ENCODE measurements around the gene ETV3.

- TF ChIP-seq CTCF (IDR thresholded peaks at IDR 0.05) = no peak
- TF ChIP-seq ZFX (IDR thresholded peaks at IDR 0.05; ENCODE audit: borderline replicate concordance) = no peak
These were observed 15.6 kb upstream of the ETV3 start for GRCh38 chr1:157153746-157154145.

Data from 22Rv1 (cell line).